Choroid plexus epithelial cell (primary cell): ENCODE measurements around the gene RTF1.

Source experiments
- DNase-seq: peaks from one replicate; pipeline ENCODE4 v3.0.0-alpha.2; 2010; ENCODE audit warnings: low read depth
- H3K4me3 ChIP-seq: 2 replicates; pipeline ENCODE4 v1.5.1; 2011; ENCODE audit warnings: low read depth, mild to moderate bottlenecking, control low read depth, low read length, moderate library complexity
- TF ChIP-seq, protein P1 (sequence below): conservative IDR thresholded peaks from 2 replicates; pipeline ENCODE4 v1.5.1; 2011; ENCODE audit warnings: low read depth, mild to moderate bottlenecking, control low read depth, inconsistent platforms, low read length, moderate library complexity

The RTF1 gene

DNA sequence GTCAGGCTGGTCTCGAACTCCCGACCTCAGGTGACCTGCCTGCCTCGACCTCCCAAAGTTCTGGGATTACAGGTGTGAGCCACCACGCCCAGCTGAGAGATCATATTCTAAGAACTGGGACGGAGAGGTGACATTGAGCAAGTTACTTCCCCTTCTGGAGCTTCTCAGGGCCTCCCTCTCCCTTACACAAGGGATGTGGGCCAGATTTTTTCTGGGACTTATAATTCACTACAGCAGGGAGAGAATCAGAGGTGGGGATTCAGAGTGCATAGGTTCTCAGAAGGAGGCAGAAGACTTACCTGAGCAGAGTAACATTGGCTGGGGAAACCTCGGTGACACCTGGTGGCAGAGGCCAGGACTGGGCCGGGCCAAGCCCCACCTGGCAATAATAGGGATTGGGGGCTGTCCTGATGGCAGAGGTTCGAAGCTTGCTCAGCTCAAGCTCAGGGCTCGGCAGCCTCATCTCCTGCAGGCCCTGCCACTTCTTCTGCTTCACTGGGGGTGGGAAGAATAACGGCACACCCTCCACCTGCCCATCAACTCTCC, 90.0 kb downstream of the RTF1 start:
- TF ChIP-seq, protein P1, sequence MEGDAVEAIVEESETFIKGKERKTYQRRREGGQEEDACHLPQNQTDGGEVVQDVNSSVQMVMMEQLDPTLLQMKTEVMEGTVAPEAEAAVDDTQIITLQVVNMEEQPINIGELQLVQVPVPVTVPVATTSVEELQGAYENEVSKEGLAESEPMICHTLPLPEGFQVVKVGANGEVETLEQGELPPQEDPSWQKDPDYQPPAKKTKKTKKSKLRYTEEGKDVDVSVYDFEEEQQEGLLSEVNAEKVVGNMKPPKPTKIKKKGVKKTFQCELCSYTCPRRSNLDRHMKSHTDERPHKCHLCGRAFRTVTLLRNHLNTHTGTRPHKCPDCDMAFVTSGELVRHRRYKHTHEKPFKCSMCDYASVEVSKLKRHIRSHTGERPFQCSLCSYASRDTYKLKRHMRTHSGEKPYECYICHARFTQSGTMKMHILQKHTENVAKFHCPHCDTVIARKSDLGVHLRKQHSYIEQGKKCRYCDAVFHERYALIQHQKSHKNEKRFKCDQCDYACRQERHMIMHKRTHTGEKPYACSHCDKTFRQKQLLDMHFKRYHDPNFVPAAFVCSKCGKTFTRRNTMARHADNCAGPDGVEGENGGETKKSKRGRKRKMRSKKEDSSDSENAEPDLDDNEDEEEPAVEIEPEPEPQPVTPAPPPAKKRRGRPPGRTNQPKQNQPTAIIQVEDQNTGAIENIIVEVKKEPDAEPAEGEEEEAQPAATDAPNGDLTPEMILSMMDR, result no peak
- H3K4me3 ChIP-seq, result no peak overlapping the region
- DNase-seq, result no peak

DNA sequence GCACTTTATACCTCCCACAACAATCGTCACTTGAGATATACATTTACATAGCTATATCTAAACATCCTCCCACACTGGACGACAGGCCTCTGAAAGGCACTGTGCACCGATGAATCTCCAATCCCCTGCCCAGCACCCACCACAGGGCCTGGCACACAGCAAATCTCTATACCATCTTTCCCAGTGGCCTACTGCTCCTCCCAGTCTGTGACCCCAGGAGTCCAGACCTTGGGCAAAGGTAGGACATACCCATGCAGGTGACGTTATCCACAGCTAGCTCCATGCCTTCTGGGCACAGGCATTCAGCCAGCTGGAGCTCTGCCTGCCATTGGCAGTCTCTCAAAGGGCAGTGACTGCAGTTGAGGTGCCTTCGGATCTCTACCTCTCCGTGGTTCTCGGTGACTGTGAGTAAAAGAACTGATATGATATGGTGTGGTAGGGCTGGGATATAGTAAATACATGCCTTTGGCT, 91.0 kb downstream of the RTF1 start:
- no peak overlapping the region for H3K4me3 ChIP-seq
- no peak for DNase-seq
- TF ChIP-seq, protein P1, result no peak

DNA sequence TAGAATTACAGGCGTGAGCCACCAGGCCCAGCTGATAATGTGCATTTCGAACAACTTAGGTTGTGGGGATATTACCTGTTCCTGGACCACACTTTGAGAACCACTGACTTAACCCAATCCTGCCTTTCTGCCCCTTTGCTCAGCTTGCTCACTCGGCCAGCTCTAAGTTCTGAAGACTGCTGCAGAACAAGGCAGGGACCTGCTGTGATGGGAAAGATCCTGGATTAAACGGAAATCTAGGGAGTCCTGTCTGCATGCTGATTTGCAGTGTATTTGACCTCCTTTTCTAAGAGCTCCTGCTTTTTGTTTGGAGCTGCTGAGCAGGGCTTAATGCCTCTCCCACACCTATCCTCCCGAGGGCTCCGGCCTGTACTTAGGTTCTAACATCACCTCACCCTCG, 93.8 kb downstream of the RTF1 start:
- TF ChIP-seq, protein P1, result no peak
- H3K4me3 ChIP-seq, result no peak overlapping the region
- DNase-seq, result no peak

DNA sequence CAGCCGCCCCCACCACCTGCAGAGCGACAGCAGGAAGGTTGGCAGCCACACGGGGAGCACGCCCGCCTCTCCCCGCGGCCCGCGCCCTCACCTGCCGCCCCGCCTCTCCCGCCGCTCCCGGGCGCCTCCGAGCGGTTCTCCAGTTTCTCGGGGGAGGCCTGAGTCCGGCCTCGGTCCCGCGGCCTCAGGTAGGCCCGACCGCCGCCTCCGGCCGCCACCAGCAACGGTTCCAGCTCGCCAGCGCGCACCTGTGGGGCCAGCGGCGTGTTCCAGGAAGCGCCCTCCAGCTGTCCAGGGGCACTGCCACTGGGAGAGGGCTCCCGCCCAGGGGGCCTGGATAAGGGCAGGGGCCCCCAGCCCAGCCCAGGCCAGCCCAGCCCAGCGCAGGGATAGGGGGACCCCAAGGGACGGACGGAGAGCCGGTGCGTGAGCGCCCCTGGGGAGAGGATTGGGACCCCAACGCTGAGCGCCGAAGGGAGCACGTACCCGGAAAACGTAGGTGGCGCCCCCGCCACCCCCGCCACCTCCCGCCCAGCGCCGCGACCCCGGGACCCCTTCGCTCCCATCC, 94.5 kb downstream of the RTF1 start:
- no peak for DNase-seq
- TF ChIP-seq, protein P1, result no peak
- no peak overlapping the region for H3K4me3 ChIP-seq

DNA sequence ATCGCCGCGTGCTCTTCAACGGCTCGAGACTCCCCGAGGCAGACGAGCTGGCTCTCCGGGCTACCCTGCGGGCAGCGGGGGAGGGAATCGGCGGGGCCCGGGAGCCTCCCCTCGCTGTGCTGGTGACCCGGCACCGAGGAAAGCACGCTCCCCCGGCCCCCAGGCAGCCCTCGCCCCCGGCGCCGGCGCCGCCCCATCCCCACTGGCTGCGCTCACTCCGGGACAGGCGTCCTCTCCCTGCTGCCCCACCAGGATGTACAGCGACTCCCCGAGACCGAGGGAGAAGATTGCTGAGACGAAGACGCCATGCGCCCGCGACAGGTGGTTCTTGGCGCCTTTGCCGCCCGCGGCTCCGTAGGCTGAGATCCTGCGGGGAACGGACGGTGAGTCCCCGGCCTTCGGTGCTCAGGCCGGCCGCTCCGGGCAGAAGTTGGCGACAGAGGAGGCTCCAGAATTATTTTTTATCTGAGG, 95.0 kb downstream of the RTF1 start:
- no peak overlapping the region for H3K4me3 ChIP-seq
- no peak for DNase-seq
- TF ChIP-seq, protein P1, result no peak

DNA sequence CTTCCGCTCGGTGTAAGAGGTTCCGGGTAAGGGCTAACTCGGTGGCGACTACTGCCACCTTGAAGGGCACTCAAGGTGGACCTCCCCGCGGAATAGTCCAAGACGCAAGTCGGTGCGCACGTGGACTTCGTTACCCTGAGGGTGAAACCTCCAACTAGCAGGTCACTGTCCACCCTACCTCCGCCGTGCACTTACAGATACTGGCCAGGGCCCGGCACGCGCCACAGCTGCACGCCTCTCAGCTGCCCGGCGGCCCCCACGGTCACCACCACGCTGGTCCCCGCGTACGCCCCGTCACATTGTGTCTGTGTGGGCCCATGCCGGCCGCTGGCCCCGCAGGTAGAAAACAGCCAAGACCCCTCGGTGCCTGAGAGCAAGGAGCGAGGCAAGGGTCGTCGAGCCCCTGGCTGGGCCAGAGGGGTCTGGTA, 95.6 kb downstream of the RTF1 start:
- TF ChIP-seq, protein P1, result no peak
- H3K4me3 ChIP-seq, result no peak overlapping the region
- DNase-seq, result no peak

DNA sequence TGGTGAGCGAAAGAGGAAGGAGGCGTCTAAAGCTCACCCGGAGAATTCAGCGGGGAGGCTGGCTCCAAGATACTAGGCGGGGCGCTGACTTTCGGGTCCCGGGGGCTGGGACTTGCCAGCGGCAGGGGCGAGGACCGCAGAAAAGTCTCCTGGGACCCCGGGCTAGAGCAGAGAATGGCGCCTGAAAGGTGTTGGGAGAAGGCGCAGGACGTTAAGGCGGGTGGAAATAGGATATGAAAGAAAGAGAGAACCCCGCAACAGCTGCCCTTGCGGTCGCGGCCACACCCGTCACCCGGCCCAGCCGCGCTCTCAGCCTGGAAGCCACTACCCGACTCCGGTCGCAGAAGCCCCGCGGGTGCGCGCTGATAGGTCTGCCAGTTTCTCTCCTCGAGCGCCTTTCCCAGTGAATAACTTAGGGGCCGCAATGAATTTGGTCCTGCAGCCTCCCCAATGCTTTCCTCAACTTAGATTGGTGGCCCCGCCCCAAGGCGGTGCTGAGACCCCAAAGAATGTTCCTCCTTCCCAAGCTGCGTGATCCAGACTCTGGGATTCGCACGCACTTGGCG, 96.1 kb downstream of the RTF1 start:
- DNase-seq, result no peak
- peak overlapping the region; percentile 36 for H3K4me3 ChIP-seq
- TF ChIP-seq, protein P1, result no peak
